HepG2 (cell line): ENCODE results near the gene POC1B. TPM values are rescaled to one million over a fixed set of nuclear protein-coding genes. Genes with fewer than 3 reads are reported as not detected.

Source experiments
- CBX1 ChIP-seq: IDR thresholded peaks from one replicate; pipeline ENCODE4 v1.6.1; 2016; ENCODE audit warnings: antibody characterized with exemption, low read depth
- POLR2A ChIP-seq, 2 experiments: IDR thresholded peaks; 2 replicates each; pipeline ENCODE4 v1.6.1; 2011; ENCODE audit warnings: low read depth in 2 of 2, low read length in 2 of 2, mild to moderate bottlenecking in 1 of 2, moderate library complexity in 1 of 2; ENCODE audit not compliant: insufficient read depth in 1 of 2
- ZFP82 ChIP-seq: sonication (generic); formaldehyde crosslinking; IDR thresholded peaks from 2 replicates; pipeline ENCODE4 v1.5.1; 2020; ENCODE audit warnings: mild to moderate bottlenecking, missing genetic modification reagents, borderline replicate concordance
- polyA plus RNA-seq, 8 experiments: library from polyadenylated mRNA; depleted of rRNA in 3 of 8; stranded (reverse) in 7 of 8; unstranded in 1 of 8; fragments of >200 nt; fragmentation: Illumina TruSeq in 4 of 8; extraction: Trizol in 4 of 8; gene quantifications; 2 replicates each; pipeline versions ENCODE4 v1.2.1 to v1.2.3, GENCODE V29; 2011 to 2016; ENCODE audit warnings: low read depth in 4 of 8, missing spikeins in 1 of 8, mixed read lengths in 1 of 8; ENCODE audit not compliant: insufficient read depth in 1 of 8
- total RNA-seq, 5 experiments: library from RNA; depleted of rRNA; stranded (reverse); fragments of >200 nt; fragmentation: Illumina TruSeq; extraction: Trizol; gene quantifications; 2 replicates each; pipeline ENCODE4 v1.2.3, GENCODE V29; 2016; ENCODE audit warnings: low read depth in 1 of 5
- TF ChIP-seq, protein P1 (sequence below): sonication (generic); formaldehyde crosslinking; IDR thresholded peaks from 2 replicates; pipeline ENCODE4 v1.5.1; 2020; ENCODE audit warnings: mild to moderate bottlenecking, missing genetic modification reagents, moderate library complexity
- TF ChIP-seq, protein P2 (sequence below): sonication (generic); formaldehyde crosslinking; IDR thresholded peaks from 2 replicates; pipeline ENCODE4 v1.4.0; 2020; ENCODE audit warnings: missing genetic modification reagents, borderline replicate concordance

POC1B gene
- total and polyA plus RNA-seq, 2 of the 13 experiments (the other 11 are each of a cell fraction or from before 2014, with no cell fraction given): 9.3 to 11.0 TPM

DNA sequence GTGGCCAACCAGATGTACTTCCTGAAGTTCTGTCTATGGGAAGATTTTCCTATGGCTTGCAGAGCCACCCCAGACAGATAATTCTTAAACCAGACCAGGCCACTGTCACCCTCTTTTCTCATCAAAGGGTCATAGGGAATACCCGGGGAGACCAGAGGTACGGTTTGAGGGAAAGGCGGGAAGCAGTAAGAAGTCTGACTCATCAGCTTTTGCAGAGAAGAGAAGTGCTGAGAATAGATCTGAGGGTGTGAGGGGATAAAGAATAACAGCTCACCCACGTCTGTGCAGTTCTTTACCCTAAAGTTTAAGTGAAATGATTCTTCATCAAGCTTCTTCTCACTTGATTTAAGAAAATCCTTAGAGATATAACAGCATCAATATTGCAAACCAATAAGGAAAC lies 21.3 kb upstream of the POC1B start (continued):
- TF ChIP-seq, protein P1, sequence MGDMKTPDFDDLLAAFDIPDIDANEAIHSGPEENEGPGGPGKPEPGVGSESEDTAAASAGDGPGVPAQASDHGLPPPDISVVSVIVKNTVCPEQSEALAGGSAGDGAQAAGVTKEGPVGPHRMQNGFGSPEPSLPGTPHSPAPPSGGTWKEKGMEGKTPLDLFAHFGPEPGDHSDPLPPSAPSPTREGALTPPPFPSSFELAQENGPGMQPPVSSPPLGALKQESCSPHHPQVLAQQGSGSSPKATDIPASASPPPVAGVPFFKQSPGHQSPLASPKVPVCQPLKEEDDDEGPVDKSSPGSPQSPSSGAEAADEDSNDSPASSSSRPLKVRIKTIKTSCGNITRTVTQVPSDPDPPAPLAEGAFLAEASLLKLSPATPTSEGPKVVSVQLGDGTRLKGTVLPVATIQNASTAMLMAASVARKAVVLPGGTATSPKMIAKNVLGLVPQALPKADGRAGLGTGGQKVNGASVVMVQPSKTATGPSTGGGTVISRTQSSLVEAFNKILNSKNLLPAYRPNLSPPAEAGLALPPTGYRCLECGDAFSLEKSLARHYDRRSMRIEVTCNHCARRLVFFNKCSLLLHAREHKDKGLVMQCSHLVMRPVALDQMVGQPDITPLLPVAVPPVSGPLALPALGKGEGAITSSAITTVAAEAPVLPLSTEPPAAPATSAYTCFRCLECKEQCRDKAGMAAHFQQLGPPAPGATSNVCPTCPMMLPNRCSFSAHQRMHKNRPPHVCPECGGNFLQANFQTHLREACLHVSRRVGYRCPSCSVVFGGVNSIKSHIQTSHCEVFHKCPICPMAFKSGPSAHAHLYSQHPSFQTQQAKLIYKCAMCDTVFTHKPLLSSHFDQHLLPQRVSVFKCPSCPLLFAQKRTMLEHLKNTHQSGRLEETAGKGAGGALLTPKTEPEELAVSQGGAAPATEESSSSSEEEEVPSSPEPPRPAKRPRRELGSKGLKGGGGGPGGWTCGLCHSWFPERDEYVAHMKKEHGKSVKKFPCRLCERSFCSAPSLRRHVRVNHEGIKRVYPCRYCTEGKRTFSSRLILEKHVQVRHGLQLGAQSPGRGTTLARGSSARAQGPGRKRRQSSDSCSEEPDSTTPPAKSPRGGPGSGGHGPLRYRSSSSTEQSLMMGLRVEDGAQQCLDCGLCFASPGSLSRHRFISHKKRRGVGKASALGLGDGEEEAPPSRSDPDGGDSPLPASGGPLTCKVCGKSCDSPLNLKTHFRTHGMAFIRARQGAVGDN (CRISPR knock-in tag): no peak
- TF ChIP-seq, protein P2, sequence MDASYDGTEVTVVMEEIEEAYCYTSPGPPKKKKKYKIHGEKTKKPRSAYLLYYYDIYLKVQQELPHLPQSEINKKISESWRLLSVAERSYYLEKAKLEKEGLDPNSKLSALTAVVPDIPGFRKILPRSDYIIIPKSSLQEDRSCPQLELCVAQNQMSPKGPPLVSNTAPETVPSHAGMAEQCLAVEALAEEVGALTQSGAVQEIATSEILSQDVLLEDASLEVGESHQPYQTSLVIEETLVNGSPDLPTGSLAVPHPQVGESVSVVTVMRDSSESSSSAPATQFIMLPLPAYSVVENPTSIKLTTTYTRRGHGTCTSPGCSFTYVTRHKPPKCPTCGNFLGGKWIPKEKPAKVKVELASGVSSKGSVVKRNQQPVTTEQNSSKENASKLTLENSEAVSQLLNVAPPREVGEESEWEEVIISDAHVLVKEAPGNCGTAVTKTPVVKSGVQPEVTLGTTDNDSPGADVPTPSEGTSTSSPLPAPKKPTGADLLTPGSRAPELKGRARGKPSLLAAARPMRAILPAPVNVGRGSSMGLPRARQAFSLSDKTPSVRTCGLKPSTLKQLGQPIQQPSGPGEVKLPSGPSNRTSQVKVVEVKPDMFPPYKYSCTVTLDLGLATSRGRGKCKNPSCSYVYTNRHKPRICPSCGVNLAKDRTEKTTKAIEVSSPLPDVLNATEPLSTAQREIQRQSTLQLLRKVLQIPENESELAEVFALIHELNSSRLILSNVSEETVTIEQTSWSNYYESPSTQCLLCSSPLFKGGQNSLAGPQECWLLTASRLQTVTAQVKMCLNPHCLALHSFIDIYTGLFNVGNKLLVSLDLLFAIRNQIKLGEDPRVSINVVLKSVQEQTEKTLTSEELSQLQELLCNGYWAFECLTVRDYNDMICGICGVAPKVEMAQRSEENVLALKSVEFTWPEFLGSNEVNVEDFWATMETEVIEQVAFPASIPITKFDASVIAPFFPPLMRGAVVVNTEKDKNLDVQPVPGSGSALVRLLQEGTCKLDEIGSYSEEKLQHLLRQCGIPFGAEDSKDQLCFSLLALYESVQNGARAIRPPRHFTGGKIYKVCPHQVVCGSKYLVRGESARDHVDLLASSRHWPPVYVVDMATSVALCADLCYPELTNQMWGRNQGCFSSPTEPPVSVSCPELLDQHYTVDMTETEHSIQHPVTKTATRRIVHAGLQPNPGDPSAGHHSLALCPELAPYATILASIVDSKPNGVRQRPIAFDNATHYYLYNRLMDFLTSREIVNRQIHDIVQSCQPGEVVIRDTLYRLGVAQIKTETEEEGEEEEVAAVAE (CRISPR knock-in tag): no peak
- TF ChIP-seq ZFP82 (CRISPR knock-in tag): no peak
- no peak for TF ChIP-seq POLR2A (IDR thresholded peaks at IDR 0.05; ENCODE audit: insufficient read depth in 1 of 2, low read depth in 2 of 2, low read length in 2 of 2)
- no peak for TF ChIP-seq CBX1
